SKM-1 (cell line): ENCODE results near the gene MKKS.
"Not testable (repeated sequence)": the region's sequence is repeated elsewhere in the genome, so short reads cannot be mapped to it uniquely, and the experiment has no call there.

ENCODE experiments used
- DNase-seq: peaks from one replicate; lab custom pipeline; 2025; ENCODE audit not compliant: unreplicated experiment; lab: John Stamatoyannopoulos, UW

MKKS gene

DNA sequence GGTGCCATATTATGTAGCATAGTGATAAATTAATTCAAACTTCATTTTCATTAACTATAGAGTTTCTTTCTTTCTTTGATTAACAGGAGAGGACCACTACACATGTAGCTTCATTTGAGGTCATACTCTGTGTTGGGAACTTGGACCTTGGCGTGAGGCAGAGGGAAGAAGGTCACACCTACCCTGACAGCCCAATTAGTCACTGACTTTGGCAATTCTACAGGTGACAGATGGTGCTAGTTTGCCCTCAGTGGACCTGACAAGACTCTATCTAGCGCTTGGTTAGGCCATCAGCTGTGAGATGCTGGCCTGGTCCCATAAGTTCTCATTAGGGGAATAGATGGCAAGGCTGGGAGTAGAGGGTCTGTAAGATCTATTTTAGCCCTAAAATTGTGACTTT is 15.2 kb upstream of the MKKS start:
- no peak for DNase-seq

DNA sequence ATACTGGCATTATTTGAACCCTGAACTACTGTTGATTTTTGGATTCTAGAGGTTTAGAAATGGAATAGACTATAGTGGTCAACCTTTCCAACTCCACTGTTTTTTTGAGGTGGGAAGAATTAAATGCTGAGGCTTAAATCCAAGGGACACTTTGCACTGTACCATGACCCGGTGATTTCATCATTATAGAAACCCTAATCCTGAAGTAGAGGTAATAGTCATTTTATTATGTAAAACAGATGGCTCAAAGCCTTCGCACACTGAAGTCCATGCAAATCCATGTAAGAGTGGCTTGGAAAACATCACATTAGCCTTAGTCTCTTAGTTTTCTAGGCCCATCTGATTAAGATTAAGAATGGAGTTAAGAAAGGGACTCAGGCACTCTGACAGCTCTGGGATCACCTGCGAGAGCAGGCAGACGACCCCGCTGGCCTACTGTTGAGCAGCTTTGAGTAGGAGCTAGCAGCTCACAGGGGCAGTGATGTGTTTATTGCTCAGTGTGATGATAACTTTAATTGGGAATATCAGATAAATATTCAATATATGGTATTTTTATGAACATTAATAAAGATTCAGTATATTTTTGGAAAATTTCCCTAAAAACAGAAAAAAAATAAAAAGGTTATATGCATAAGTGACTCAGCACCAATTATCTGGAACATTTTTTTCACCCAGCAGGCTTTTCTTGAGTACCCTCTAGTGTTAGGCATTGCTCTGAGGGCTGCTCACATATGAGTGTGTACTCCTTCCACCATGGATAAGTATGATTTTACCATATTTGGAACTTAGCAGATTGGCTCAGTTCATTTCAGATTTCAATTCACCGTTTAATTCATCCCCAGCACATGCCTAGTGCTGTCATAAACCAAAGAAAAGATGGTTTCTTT is 14.5 kb upstream of the MKKS start:
- no peak for DNase-seq

- no peak for DNase-seq
These were observed 13.0 kb upstream of the MKKS start for GRCh38 chr20:10447028-10447427.

DNA sequence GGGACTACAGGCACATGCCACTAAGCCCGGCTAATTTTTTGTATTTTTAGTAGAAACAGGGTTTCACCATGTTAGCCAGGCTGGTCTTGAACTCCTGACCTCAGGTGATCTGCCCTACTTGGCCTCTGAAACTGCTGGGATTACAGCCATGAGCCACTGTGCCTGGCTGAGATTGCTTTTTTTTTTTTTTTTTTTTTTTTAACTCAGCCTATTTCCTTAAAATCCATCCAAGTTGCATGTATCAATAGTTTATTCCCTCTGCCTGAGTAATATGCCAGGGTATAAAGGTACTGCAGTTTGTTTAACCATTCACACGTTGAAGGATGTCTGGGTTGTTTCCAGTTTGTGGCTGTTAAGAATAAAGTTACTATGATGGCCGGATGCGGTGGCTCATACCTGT is 11.7 kb upstream of the MKKS start:
- no peak for DNase-seq

DNA sequence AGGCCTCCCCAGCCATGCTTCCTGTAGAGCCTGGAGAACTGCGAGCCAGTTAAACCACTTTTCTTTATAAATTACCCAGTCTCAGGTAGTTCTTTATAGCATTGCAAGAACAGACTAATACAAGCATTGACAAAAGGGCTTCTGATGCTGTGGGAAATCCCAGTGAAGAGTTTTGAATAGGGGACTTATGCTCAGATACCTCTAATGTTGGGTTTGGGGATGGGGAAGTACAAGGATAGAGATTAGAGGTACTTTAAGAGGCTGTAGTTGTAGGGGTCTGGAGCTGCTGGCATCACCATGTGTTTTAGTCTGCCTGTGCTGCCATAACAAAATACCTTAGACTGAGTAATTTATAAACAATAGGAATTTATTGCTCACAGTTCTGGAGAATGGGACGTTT is 9.9 kb upstream of the MKKS start:
- no peak for DNase-seq

DNA sequence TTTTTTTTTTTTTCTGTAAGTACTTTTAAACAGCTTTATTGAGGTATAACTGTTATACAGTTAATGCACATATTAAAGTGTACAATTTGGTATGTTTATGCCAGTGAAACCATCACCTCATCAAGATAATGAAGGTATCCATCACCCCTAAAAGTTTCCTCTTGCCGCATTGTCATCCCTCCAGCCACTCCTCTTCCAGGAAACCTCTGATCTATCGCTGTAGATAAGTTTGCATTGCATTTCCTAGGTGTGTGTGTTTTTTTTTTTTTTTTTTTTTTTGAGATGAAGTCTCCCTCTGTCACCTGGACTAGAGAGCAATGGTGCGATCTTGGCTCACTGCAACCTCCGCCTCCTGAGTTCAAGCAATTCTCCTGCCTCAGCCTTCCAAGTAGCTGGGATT is 4.2 kb upstream of the MKKS start:
- no peak for DNase-seq

GRCh38 chr20:10436053-10436699 is 2.2 kb upstream of the MKKS start:
- no peak for DNase-seq

GRCh38 chr20:10434832-10435812 is 1.1 kb upstream of the MKKS start, which contains the start of gene SLX4IP:
Gene SLX4IP, plus strand, starts transcription at chr20:10435305. Its CDS starts 22,900 bp downstream, at chr20:10458205.
- DNase-seq: peak; percentile 43

- DNase-seq: peak; percentile 55
These were observed 427 bp upstream of the MKKS start for GRCh38 chr20:10434467-10434831.

- no peak for DNase-seq
These were observed 904 bp downstream of the MKKS start for GRCh38 chr20:10433014-10433622.

DNA sequence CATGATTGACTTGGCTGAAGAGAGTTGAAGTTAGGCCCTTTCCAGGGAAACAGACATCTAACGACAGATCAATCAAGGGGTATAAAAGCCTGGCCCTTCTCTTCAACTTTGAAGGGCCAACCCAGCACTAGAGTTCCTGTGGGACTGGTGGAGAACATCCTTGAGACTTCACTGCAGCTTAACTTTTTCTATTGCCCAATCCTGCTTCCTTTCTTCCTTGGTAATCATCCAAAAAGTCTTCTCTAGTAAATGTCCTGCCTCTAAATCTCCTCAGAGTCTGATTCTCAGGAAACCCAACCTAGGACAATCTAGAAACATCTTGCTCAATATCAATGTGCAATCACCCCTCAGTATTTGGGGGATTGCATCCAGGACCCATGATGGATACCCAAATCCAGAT is 1.9 kb downstream of the MKKS start:
- no peak for DNase-seq

DNA sequence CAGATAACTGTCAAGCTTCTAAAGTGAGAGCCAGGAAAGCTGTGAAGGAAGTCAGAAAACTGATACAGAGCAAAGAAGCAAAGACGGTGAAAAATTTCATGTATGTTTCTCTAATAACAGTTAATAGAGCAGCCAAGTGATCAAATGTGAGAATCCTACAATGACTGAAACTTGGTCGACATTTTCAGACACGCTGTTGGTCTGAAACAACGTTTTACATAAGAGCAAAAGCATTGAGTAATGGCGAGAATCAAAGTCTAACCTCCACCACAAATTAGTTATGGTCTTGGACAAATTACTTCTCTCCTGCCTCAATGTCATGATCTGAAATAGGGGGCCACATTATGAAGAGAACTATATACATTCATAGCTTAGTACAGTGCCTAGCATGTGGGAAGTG is 3.3 kb downstream of the MKKS start:
- no peak for DNase-seq

- no peak for DNase-seq
These were observed 4.0 kb downstream of the MKKS start for GRCh38 chr20:10430000-10430466.

DNA sequence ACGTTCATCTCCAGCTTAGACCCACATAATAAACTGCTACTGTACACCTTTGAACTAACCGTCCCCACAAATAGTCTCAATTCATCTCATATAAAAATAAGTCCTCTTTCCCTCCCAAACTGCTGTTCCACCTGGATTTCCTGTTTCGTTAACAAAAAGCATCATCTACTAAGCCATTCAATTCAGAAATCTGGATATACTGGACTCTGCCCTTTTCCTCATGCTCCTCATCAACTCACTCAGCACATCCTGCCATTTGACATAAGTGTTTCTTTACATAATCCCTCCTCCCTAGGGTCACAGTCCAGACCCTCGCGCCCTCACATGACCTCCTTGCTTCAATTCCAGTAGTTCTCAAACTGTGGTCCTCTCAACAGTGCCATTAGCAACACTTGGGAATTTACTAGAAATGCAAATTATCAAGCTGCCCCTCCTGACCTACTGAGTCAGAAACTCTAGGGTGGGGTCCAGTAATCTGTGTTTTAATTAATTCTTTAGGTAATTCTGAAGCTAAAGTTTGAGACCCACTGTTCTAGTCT is 4.5 kb downstream of the MKKS start:
- DNase-seq: no peak

DNA sequence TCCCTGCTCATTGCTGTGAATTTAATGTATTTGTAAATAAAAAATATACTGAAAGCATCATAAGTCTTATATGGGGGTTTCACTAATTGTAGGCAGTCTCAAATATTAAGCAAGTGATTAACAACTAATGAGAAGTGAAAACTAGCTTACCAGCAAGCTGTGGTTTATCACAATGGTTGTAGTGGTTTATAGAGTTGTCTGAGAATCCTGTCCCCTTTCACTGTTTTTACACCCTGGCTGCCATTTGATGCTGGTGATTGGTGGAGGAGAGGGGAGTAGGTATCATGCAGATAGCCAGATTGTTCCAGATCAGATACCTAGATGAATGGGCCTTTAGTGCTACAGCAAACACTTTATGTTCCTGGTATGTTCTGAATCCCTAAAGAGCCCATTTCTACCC is 6.0 kb downstream of the MKKS start:
- DNase-seq: no peak

DNA sequence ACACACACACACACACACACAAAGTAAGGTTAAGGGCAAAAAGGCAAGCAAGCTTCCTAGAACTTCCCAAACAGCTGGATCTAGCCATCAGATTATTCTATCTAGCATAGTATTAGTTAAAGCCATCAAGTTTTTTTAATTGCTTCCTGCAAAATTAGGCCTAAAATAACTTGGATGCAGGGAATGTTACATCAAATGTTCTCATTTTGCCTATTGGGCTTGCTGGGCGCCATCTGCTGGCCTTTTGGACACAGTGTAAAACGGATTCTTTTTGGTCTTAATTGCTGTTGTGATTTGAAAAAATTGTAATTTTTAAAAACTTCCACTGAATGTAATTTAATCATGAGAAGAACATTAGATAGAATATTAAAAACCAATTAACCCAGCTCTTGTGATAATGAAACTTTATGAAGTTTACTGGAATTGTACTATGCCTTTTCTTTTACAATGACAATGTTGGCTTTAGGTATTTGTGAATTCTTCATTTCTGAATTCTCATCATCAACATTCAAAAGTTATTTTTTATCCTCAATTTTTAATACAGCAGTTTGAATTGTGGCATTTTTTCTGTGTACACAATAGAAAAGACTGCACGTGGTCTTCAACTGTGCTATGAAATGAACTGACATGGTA is 6.8 kb downstream of the MKKS start:
- peak; percentile 1 for DNase-seq

DNA sequence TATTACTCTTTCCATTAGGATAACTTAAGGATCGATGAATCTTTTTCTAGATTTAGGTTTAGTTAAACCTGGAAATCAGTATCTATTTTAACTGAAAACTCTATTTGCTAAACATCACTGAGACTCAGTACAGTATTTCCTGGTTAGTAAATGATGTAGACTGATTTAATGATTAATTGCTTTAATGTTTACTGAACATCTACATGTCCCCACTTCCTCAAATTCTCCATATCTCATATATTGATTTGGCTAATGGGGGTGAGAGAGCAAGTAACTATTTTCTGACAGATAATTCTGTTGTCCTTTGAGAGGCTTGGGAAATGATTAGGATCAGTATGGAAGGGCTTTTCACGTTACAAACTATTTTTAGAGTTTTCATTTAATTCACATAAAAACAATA is 10.3 kb downstream of the MKKS start:
- DNase-seq: no peak

- DNase-seq: no peak
These were observed 14.4 kb downstream of the MKKS start for GRCh38 chr20:10419550-10420133.

GRCh38 chr20:10417218-10417617 is 16.8 kb downstream of the MKKS start:
- DNase-seq: not testable (repeated sequence)
